Stimulated activated CD4-positive, alpha-beta T cell treated with anti-CD3 and anti-CD28 coated beads, Interleukin-1b, Interleukin-23, amount 100 ng/mL, for 1 hour (primary cell): ENCODE data around the gene ABCB7.
A peak's percentile ranks its signal among the peaks of the same experiment; 100 is the strongest.
"Not testable (repeated sequence)": the region's sequence is repeated elsewhere in the genome, so short reads cannot be mapped to it uniquely, and the experiment has no call there.

Experiments
- DNase-seq, 2 donors: peaks; one replicate each; pipeline ENCODE4 v3.0.0-alpha.2; 2020; ENCODE audit warnings: low read depth in 2 of 2

ABCB7 gene

DNA sequence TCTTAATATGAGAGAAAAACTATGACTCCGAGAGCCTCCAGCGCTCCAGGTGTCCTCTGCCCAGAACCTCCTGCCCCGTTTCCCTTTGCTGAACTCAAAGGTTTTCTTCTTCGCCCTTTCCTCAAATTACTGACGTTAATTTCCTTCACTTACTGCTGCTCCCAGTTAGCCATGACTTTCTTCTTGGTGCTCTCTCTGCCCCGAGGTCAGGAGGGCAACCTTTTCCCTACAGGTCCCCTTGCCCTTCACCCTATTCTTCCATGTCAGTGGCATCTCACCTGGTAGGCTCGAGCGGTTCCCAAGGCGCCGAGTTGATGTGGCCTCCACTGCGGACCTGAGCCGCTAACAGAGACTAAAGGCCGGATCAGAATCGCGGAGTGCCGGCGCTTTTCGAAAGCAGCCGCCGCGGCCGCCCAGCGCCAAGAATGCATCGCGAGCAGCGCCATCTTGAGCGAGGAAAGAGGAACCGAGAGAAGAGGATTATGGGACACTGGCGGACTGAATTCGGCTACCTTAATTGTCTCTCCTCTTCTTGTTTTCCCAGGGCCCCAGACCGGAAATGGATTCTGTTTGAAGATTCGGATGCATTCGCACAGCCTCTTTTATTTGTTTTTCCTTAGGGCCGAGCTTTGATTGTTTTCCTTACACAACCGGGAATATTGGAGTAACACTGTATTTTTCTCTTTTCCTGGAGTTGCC lies at the start of gene ABCB7:
TSS of gene ABCB7 (minus strand) at position 457 of the 699 bp plus-strand sequence. CDS start at position 446, 11 bp downstream.
- peak; percentile 4 to 24 for DNase-seq

DNA sequence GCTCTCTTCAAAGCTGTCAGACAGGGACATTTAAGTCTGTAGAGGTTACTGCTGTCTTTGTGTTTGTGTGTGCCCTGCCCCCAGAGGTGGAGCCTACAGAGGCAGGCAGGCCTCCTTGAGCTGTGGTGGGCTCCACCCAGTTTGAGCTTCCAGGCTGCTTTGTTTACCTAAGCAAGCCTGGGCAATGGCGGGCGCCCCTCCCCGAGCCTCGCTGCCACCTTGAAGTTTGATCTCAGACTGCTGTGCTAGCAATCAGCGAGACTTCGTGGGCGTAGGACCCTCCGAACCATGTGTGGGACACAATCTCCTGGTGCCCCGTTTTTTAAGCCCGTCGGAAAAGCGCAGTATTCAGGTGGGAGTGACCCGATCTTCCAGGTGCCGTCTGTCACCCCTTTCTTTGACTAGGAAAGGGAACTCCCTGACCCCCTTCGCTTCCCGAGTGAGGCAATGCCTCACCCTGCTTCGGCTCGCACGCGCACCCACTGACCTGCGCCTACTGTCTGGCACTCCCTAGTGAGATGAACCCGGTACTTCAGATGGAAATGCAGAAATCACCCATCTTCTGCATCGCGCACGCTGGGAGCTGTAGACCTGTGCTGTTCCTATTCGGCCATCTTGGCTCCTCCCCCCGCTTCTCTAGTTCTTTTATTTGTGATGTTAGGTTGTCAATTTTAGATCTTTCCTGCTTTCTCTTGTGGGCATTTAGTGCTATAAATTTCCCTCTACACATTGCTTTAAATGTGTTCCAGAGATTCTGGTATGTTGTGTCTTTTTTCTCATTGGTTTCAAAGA lies 32.5 kb upstream of the ABCB7 start:
- not testable (repeated sequence) for DNase-seq

DNA sequence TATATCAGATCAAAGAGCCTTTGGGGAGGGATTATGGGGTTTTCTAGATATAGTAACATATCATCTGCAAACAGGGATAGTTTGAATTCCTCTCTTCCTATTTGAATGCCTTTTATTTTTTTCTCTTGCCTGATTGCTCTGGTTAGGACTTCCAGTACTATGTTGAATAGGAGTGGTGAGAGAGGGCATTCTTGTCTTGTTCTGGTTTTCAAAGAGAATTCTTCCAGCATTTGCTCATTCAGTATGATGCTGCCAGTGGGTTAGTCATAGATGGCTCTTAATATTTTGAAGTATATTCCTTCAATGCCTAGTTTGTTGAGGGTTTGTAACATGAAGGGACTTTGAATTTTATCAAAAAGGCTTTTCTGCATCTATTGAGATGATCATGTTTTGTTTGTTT lies 25.6 kb upstream of the ABCB7 start:
- no peak for DNase-seq

DNA sequence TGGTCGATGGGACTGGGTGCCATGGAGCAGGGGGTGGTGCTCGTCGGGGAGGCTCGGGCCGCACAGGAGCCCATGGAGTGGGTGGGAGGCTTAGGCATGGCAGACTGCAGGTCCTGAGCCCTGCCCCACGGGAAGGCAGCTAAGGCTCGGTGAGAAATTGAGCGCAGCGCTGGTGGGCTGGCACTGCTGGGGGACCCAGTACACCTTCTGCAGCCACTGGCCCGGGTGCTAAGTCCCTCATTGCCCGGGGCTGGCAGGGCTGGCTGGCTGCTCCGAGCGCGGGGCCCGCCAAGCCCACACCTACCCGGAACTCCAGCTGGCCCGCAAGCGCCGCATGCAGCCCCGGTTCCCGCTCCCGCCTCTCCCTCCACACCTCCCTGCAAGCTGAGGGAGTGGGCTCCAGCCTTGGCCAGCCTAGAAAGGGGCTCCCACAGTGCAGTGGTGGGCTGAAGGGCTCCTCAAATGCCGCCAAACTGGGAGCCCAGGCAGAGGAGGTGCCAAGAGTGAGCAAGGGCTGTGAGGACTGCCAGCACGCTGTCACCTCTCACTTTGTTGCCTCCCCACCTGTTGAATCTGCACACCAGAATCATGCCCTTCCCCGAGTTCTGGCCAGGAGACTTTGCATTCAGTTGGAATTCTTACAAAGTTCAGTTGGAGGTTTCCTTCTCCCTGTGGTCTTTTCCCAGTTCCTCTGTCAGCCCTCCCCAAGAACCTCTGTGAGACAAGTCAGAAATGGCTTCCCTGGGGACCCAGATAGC lies 23.6 kb upstream of the ABCB7 start:
- DNase-seq = not testable (repeated sequence)

DNA sequence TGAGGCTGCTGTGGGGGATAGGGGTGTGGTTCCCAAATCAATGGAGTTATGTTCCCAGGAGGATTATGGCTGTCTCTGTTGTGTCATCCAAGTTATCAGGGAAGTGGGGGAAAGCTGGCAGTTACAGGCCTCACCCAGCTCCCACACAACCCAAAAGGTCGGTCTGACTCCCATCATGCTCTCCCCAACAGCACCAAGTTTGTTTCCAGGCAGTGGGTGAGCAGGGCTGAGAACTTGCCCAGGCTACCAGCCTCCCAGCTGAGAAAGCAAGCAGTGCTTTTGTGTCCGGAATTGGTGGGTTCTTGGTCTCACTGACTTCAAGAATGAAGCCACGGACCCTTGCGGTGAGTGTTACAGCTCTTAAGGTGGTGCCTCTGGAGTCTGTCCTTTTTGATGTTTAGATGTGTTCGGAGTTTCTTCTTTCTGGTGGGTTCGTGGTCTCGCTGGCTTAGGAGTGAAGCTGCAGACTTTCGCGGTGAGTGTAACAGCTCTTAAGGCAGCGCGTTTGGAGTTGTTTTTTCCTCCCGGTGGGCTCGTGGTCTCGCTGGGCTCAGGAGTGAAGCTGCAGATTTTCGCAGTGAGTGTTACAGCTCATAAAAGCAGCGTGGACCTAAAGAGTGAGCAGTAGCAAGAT lies 16.3 kb upstream of the ABCB7 start:
- not testable (repeated sequence) for DNase-seq

DNA sequence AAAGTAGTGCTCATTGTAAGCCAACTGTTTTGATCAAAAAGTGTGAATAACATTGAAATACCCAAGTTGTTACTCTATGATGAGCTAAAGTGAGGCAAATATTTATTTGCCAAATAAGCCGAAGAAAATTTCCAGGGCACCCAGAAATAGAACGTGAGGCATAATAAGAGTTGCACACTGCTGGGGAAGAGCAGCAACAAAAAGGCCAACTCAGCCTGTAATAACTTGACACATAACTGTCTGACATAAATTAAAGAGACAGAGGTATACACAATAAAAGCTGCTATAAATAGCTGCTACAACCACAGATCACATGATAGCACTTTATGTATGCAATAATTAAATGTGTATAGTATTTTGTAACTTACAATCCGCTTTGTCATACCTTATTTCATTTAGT lies 2.0 kb upstream of the ABCB7 start:
- DNase-seq = no peak

DNA sequence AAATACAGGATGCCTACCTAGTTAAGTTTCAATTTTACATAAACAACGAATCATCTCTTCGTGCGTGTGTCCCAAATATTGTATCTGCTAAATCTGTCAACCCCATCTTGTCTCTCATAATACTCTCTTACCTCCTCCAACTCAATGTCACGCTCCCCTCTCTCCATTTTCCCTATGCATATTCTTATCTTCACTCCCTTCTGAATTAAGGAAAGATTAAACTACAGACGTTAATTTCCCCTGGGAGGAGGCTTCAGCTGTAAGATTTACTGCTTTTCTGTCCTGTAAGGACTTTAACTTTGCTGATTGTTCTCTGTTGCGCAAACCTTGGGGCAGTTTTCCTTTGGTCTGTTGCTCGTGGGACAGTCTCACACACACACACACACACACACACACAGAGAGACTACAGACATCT lies 455 bp upstream of the ABCB7 start:
- DNase-seq = no peak

DNA sequence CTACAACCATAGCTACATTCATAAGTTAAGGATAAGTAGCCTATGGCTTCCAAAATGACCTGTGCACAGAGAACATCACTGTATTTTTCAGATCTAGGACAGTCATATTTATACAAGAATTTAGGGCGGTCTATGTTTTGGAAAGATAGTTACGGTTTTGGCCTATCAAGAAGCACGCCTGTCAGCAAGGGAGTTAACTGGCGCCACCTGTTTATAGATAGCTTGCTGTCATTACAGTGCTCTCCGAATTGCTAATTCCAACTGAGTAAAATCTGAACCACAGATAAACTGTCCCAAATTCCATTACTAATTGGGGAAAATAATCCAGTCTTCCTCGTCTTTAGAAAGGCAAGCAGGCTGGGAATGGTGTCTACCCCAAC lies 646 bp downstream of the ABCB7 start:
- DNase-seq = no peak

DNA sequence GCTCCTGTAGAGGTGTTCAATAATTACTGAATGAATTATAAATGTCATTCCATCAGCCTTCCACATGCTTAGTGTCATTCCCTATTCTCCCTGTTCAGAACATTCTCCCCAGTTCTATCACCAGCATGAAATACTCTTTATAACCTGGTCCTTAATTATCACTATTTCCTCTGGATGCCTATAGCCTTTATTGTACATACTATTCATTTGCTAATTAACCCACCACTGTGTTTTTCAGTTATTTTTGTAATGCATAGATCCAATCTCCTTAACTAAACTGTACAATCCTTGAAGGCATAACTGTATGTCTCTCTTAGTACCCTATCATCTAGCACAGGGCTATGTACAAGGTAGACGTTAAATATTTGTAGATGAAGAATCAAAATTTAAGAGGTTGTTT lies 1.2 kb downstream of the ABCB7 start:
- no peak for DNase-seq

DNA sequence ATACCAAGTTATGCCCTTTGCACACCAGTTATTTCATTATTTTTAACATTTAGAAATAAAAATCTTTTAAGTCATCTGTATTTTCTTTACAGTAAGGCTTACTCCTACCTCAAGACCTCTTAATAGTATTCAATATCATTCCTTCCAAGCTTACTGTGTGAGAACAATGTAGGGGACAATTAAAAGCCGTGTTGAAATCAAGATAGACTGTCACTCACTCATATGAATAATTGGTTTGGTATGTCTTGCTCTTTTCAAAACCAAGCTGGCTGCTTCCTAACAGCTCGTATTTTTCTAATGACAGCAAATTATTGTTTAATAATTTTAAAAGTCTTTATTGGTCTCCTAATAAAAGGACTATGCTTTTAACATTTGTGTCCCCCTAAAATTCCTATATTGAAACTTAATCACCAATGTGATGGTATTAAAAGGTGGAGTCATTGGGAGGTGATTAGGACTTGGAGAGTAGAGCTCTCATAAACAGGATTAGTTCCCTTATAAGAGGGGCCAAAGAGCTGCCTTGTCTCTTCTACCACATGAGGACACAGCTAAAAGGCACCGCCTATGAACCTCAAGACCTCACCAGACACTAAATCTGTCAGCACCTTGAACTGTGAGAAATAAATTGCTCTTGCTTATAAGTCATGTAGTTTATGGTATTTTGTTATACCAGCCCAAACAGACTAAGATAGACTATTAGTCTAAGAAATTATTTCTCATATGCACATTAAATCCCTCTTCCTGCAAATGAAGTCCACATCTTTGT lies 4.1 kb downstream of the ABCB7 start:
- DNase-seq = no peak

DNA sequence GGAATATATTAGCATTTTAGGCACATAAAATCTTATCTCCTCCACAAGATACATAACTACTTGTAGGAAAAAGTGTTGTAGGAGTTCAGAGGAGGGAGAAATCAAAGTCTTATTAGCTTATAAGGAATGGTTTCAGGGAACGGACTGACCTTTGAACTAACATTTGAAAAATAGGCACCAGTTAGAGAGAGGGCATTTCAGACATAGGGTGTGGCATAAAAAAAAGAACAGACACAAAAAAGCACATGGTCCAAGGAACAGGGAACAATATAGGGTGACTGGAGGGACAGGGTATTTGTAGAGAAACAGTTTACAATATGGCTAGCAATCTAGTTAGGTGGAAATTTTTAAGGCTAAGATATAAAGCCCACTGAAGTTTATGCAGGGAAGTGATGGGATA lies 6.4 kb downstream of the ABCB7 start:
- DNase-seq = no peak

DNA sequence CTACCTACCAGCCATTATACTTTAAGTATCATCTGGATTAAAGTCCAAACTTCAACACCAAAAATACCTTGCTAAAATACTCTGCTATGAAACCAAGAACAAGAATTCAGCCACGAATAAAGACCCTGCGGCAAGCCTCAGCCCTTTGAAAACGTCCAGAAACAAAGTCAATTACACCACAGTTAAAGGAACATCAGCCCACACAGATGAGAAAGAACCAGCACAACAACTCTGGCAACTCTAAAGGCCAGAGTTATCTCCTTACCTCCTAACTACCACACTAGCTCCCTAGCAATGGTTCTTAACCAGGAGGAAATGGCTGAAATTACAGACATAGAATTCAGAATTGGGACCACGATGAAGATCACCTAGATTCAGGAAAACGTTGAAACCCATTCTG lies 23.4 kb downstream of the ABCB7 start:
- DNase-seq = no peak

DNA sequence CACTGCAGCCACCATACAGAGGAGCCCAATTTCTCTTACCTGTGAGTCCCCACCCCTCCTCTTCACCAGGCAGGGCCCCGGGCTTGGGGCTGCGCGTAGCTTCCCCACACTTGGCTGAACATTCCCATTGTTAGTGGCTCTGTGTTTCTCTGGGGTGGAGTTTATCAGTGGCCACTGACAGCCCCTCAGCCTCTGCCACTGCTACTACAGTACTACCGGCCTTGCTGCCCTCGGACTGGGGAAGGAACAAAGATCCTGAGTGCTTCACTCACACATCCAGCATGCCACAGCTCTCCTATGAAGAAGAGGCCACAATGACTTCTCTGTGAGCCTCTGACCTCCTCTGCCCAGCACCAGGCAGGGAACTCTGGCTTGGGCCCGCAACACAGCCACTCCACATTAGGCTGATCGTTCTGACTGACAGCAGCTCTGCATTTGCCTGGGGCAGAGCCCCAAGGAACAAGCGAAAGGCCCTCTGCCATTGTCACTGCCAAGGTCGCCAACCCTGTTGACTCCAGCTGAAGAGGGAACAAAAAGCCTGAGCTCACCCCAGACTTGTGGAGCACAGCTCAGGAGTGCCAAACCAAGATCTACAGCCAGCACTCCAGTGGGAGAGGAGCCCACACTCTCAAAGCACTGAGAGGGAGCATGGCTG lies 24.0 kb downstream of the ABCB7 start:
- no peak for DNase-seq

DNA sequence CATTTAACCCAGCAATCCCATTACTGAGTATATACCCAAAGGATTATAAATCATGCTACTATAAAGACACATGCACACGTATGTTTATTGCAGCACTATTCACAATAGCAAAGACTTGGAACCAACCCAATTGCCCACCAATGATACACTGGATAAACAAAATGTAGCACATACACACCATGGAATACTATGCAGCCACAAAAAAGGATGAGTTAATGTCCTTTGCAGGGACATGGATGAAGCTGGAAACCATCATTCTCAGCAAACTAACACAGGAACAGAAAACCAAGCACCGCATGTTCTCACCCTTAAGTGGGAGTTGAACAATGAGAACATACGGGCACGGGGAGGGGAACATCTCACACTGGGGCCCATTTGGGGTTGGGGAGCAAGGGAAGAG lies 27.0 kb downstream of the ABCB7 start:
- DNase-seq = not testable (repeated sequence)

DNA sequence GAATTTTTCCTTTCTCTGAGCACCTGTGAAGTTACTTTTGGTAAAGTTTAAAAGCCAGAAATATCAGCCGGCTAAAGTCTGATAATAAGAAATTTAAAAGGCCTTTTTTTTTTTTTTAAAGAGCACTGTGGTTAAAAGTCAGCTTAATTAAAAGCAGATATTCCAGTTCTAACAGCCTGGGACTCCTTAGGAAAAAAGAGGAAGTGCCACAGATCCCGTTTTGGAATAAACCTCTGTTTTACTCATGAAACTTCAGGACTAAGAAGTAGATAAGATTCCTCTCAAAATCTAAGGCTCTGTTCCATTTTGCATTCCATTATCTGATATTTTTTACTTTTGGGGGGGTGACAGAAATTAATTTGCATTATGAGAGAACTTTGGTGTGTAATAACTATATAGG lies 37.8 kb downstream of the ABCB7 start:
- no peak for DNase-seq

DNA sequence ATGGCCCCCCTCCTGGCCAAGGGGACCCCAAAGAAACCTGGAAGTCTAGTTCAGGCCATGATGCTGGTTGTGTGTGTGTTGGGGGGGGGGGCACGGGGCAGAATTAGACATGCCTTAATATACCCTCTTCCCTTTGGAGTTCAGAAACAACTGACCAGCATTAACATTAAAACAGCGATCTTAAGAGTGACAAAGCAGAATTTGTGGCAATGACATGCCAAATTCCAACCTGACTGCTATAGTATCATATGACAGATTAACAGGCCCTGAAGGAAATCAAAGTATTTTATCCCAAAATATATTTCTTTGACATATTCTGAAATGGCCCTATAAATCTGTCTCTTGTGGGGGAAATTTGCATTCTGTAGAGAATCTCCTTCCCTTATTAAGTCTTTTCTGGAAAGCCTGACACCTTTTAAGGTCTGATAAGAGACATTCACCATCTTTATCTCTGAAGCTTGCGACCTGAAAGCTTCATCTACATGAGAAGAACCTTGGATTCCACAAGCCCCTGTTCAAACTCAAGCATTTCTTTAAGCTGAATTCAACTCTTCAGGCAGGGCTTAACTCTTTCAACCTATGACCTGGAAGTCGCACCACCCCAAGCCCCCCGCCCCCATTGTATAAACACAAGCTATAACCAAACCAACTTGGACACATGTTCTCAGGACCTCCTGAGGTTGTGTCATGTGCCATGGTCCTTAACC lies 40.2 kb downstream of the ABCB7 start:
- DNase-seq = no peak

DNA sequence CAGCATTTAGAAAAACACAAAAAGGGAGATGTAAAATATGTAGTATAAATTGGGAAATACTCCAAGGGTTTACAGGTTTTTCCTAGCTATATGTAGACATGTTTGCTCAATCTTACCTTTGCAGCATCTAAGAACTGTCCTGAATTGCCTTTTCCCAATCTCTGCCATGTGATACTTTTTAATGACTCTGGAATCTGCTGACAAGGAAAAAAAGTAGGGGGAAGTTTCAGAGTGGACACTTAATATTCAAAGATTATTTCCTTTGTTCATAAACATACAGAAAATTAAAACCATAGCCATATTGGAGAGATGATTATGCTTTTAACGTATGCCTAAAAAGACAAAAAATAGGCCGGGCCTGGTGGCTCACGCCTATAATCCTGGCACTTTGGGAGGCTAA lies 41.4 kb downstream of the ABCB7 start:
- DNase-seq = no peak

DNA sequence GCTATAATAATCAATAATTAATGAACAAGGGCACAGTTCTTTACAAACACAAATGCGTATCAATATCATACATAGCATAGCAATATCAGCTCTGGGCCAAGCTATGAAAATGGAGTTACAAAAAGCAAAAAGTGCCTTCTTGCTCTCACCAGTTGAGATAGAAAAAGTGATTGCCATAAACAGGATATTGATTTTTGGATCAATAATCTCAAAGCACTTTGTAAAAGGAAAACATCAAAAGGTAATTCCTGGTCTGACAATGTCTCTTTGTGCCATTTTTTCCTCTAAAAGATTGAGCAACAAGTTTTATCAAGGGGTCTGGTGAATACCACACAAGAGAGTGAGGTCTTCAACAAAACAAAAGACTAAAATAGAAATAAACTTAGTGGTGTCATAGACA lies 42.4 kb downstream of the ABCB7 start:
- no peak for DNase-seq

DNA sequence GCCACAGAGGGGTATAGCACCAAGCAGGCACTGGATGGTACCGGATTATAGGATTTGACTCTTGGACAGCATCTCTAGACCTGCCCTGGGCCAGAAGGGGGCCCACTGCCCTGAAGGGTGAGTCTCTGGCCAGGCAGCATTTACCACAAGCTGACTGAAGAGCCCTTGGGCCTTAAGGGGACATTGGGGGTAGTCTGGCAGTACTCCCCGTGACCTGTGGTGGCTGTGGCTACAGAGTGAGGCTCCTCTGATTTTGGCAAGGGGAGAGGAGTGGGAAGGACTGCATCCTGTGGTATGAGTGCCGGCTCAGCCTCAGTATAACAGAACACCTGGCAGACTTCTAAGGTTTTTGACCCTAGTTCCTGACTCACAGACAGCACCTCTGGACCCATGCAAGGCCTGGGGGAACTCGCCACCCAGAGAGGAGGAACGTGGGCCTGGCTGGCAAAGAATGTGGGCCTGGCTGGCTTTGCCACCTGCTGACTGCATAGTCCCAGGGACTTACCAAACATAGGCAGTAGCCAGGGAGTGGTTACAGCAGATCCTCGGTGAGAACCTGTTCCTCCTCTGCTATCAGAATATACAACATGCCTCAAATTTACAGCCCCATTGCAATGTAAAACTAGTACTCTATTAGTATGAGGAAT lies 48.1 kb downstream of the ABCB7 start:
- no peak for DNase-seq

DNA sequence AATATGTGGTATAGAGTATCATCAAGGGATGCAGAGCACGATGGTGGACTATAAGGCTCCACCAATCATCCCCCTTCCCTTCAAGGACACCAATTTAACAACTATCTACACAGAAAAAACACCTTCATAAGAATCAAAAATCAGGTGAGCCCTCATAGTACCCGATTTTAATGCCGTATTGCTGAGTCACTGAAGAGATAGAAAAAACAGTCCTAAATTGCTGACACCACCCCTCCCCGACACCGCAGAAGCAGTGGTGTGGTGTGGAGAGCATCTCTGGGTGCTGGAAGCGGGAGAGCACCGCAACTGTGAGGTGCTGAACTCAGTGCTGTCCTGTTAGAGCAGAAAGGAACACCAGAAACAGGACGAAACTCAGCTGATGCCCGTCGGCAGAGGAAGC lies 49.3 kb downstream of the ABCB7 start:
- DNase-seq = no peak
